Putamen (tissue), 1 donor: ENCODE measurements around the gene TMEM167A.

Experiments used
- DNase-seq: peaks from one replicate; pipeline ENCODE4 v3.0.0-alpha.2; 2016; ENCODE audit warnings: low spot score

The TMEM167A gene

GRCh38 chr5:83035373-83036100 lies 41.7 kb downstream of the TMEM167A start:
- DNase-seq: peak; percentile 97

DNA sequence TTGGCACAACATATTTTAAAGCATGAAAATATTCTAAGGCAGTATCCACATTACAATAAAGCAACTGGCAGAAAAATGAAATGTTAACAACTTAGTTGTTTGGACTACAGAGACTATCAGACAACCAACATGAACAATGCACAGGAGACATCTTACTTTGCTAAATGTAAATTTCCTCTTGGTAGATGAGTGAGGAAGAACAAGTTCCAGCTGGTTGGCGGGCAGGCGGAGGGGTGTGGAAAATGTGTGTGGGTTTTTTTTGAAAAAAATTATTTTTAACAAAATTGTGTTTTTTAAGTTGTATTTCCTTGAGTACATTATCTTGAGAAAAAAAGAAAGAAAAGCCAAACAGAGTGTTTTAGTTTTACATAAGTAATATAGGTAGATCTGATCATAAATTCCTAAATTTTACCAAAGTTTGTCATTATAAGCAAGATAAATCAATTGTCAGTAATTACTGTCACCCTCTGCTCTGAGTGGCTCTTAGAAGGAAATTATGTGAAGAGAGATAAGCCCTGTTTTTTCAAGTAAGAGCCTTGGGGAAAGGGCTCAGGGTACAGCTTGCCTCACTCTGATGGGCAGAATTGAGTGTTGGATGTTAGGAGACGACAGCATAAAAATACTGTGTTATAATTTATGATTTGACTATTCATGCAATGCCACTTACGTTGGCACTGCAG lies 42.5 kb downstream of the TMEM167A start:
- no peak for DNase-seq

DNA sequence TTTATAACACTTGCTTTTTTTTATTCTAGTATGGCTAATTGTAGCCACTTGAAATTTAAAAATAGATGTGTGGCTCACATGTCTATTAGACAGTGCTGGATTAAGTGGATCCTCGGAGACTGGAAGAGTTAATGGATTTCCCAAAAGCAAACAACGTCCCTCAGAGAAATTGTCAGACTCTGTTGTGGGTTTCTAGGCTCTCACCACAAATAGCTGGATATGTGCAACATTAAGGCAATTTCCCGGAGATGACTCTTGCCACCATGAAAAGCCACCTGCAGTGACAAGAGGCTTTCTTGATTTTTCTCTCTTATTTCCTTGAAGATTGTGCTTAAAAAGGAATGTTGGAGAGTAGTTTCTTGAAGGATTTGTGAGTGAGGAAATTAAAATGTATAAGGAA lies 43.2 kb downstream of the TMEM167A start:
- no peak for DNase-seq

DNA sequence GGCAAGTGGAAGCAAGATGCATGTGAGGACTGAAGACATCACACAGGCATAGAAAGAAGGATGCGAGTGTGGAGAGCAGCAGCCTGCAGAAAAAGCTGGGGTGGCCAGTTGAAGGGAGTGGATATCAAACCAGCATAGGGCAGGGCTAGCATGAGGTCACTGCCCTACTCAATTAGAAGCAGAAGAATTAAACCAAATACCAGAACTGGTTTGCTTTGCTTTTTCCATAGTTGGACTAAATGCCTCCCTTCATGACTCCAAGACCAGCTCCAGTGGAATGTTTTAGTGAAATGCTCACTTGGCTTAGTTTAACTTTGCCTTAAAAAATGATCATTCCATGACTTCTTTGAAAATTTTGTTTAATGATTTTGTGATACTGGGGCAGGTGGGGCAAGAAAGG lies 45.8 kb downstream of the TMEM167A start:
- no peak for DNase-seq

DNA sequence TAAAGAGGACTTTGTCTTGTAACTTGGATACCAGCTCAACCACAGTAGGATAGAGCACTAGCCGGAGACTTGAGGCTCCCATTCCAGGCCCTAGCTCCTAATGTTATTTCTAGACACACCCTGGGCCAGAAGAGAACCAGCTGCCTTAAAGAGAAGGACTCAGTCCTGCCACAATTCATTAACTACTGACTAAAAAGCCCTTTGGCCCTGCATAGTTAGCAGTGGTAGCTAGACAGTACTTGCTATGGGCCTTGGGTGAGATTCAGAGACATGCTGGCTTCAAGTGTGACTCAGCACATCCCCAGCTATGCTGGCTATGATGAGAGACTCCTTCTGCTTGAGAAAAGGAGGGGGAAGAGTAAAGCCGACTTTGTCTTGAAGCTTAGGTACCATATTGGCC lies 47.3 kb downstream of the TMEM167A start:
- no peak for DNase-seq

- no peak for DNase-seq
Measured at GRCh38 chr5:83026930-83027687, 50.1 kb downstream of the TMEM167A start.

- no peak for DNase-seq
Measured at GRCh38 chr5:83026516-83026915, 50.7 kb downstream of the TMEM167A start.

- no peak for DNase-seq
Measured at GRCh38 chr5:83025690-83026478, 51.3 kb downstream of the TMEM167A start.

- no peak for DNase-seq
Measured at GRCh38 chr5:83022334-83022733, 54.9 kb downstream of the TMEM167A start.

DNA sequence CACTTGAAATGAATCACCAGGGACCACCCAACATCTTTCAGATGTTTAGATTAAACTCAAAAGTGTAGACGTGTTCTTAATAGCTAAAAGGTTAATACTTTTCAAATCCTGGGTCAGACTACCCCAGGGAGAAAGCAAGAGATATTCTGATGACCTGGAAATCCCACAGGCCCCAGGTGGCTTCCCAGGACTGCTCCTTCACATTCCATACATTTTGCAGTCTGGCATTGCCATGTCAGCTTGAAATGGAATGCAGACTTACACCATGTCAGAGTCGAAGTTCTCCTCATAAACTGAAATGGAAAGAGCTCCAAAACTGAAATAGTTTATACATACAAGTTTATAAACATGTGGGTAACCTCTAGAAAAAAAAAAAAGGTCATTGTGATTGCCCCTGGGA lies 61.5 kb downstream of the TMEM167A start:
- no peak for DNase-seq

DNA sequence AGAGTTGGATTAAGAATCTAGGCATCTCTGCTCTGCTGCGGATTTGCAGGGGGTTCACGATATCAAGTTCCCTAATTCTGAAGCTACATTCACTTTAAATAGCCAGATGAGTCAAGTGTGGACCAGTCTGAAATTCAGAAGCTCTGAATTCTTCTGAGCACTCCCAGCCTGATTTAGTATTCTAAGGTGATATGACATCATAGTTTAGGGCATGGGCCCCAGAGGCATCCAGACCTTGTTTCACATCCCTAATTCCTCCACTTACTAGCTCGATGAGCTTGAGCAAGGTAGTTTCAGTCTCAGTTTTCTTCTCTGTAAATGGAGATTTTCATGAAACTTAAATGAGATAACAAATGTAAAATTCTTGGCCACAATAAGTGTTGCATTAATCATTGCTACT lies 65.2 kb downstream of the TMEM167A start:
- no peak for DNase-seq

GRCh38 chr5:83009408-83009807 lies 67.8 kb downstream of the TMEM167A start:
- DNase-seq: no peak

- no peak for DNase-seq
Measured at GRCh38 chr5:83007755-83008154, 69.4 kb downstream of the TMEM167A start.

DNA sequence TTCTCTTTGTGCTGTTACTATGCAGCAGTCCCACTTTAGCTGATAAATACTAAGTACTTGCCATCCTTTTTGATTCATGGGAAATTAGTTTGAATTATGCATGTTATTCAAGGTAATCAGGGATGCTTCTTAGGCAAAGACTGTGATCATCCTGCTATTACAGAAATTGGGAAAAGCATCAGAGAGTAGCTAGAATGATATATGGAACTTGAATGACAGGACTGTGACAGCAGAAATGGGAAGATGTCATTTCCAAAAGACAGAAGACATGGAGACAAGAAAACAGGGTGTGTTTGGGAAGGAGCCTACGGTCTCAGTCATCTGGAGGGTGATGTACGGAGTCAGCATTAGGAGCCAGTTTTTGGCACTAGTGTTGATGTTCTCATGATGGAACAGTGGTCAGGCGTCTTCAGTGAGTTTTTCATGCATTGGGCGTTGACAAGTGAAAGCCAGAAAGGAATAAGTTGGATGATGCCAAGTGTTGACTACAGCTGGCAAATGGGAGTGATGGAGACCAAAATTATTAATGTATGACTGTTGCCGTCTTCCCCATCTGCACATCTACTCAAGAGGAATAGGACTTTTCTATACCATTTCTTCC lies 70.4 kb downstream of the TMEM167A start:
- DNase-seq: no peak

DNA sequence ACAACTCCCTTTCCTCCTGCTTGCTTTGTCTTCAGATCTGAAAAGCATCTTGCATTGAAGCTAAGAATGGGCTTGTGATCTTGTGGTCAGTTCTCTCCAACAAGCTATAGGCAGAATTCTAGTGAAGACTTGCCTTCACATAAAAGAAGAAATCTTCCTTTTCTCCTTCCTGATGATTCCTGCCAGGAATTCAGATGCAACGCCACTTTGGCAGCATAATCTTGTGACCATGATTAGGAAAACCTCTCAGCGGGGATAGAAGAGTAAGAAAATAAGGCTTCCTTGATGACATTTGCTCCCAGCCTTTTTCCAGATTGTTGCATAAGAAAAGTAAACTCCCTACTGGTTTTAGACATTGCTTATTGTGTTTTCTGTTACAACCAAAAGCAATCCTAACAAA lies 73.4 kb downstream of the TMEM167A start:
- no peak for DNase-seq
